ENCODE measurements around the gene FAM50A.

FAM50A gene

GRCh38 chrX:154435171-154435733, 8.7 kb upstream of the FAM50A start:
- Mint-ChIP-seq H3K9me3 (peaks cover 65% of the 10 kb centered on the region), H3K36me3 (ENCODE audit: low read depth) (peaks cover 27% of the 10 kb centered on the region), H3K4me3 (no peak overlapping the region), H3K4me1 (peaks cover 29% of the 10 kb centered on the region), H3K27ac (no peak overlapping the region), H3K27me3 (ENCODE audit: low read depth, poor library complexity) (peaks cover 6% of the 10 kb centered on the region)
- DNase-seq, result no peak
- TF ChIP-seq CTCF (IDR thresholded peaks at IDR 0.05), result no peak

- Mint-ChIP-seq H3K4me3 (peak overlapping the region; percentile 80), H3K9me3 (peaks cover 67% of the 10 kb centered on the region), H3K27me3 (ENCODE audit: low read depth, poor library complexity) (peaks cover 6% of the 10 kb centered on the region), H3K4me1 (peaks cover 20% of the 10 kb centered on the region), H3K36me3 (ENCODE audit: low read depth) (peaks cover 19% of the 10 kb centered on the region), H3K27ac (peak overlapping the region; percentile 66)
- DNase-seq, result peak; percentile 49
- no peak for TF ChIP-seq CTCF (IDR thresholded peaks at IDR 0.05)
Measured at GRCh38 chrX:154436374-154436982, 7.5 kb upstream of the FAM50A start.

- Mint-ChIP-seq H3K27ac (peak within 1 kb of the TSS; percentile 66), H3K27me3 (ENCODE audit: low read depth, poor library complexity) (peaks cover 6% of the 10 kb centered on the region), H3K4me1 (peaks cover 20% of the 10 kb centered on the region), H3K4me3 (peak within 1 kb of the TSS; percentile 91), H3K9me3 (peaks cover 67% of the 10 kb centered on the region), H3K36me3 (ENCODE audit: low read depth) (peaks cover 19% of the 10 kb centered on the region)
- TF ChIP-seq CTCF (IDR thresholded peaks at IDR 0.05), result no peak
- peak; percentile 70 for DNase-seq
Measured at GRCh38 chrX:154436983-154437752, 6.8 kb upstream of the FAM50A start, which contains the start of gene GDI1. TSS of gene GDI1 (plus strand) at chrX:154437154. CDS start at chrX:154437255, 101 bp downstream.

- Mint-ChIP-seq H3K9me3 (peaks cover 70% of the 10 kb centered on the region), H3K27me3 (ENCODE audit: low read depth, poor library complexity) (peaks cover 2% of the 10 kb centered on the region), H3K4me1 (peaks cover 20% of the 10 kb centered on the region), H3K4me3 (peak overlapping the region; percentile 91), H3K36me3 (ENCODE audit: low read depth) (peaks cover 17% of the 10 kb centered on the region), H3K27ac (no peak overlapping the region)
- TF ChIP-seq CTCF (IDR thresholded peaks at IDR 0.05), result no peak
- no peak for DNase-seq
Measured at GRCh38 chrX:154437971-154438893, 5.7 kb upstream of the FAM50A start.

GRCh38 chrX:154439841-154440240, 4.1 kb upstream of the FAM50A start:
- no peak overlapping the region for H3K4me3 Mint-ChIP-seq

More at GRCh38 chrX:154439841-154440240, 4.1 kb upstream of the FAM50A start:
- peaks cover 20% of the 10 kb centered on the region for H3K4me1 Mint-ChIP-seq
- peaks cover 64% of the 10 kb centered on the region for H3K9me3 Mint-ChIP-seq
- TF ChIP-seq CTCF (IDR thresholded peaks at IDR 0.05), result no peak
- peaks cover 2% of the 10 kb centered on the region for H3K27me3 Mint-ChIP-seq (ENCODE audit: low read depth, poor library complexity)
- H3K36me3 Mint-ChIP-seq (ENCODE audit: low read depth), result peaks cover 9% of the 10 kb centered on the region
- H3K27ac Mint-ChIP-seq, result no peak overlapping the region
- no peak for DNase-seq
